HL-60 (cell line): ENCODE data around the gene TMEM247.

Experiments
- GABPA ChIP-seq: IDR thresholded peaks from 2 replicates; pipeline ENCODE4 v1.6.1; 2012; ENCODE audit warnings: low read depth
- POLR2AphosphoS5 ChIP-seq: IDR thresholded peaks from 2 replicates; pipeline ENCODE4 v1.6.1; 2012; ENCODE audit warnings: low read depth
- SPI1 ChIP-seq: IDR thresholded peaks from 2 replicates; pipeline ENCODE4 v1.6.1; 2012; ENCODE audit warnings: low read depth, mild to moderate bottlenecking, borderline replicate concordance
- TF ChIP-seq, protein P1 (sequence below): IDR thresholded peaks from one replicate; pipeline ENCODE4 v1.5.1; 2011; ENCODE audit warnings: low read length, control low read depth, inconsistent platforms; ENCODE audit not compliant: insufficient read depth
- TF ChIP-seq, protein P2 (sequence below): IDR thresholded peaks from 2 replicates; pipeline ENCODE4 v1.6.1; 2012; ENCODE audit warnings: low read depth; ENCODE audit not compliant: insufficient replicate concordance

DNA sequence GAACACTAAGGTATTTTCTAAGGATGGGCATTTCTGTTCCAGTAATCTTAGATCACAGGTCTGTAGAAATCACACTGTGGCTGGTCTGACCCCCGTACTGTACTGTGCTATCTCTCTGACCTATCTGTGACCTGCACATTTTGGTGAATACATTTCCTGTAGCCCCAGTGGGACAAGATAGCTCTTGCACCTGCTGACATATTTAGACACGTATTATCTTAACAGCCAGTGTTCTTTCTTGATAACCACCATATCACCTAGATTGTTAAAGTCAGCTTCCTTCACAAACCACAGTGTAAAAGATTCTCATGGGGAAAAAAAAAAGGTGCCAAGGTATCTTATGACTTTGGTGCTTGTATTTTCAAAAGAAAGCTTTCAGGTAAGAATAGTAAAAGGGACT, 39.8 kb upstream of the TMEM247 start:
- TF ChIP-seq, protein P1, sequence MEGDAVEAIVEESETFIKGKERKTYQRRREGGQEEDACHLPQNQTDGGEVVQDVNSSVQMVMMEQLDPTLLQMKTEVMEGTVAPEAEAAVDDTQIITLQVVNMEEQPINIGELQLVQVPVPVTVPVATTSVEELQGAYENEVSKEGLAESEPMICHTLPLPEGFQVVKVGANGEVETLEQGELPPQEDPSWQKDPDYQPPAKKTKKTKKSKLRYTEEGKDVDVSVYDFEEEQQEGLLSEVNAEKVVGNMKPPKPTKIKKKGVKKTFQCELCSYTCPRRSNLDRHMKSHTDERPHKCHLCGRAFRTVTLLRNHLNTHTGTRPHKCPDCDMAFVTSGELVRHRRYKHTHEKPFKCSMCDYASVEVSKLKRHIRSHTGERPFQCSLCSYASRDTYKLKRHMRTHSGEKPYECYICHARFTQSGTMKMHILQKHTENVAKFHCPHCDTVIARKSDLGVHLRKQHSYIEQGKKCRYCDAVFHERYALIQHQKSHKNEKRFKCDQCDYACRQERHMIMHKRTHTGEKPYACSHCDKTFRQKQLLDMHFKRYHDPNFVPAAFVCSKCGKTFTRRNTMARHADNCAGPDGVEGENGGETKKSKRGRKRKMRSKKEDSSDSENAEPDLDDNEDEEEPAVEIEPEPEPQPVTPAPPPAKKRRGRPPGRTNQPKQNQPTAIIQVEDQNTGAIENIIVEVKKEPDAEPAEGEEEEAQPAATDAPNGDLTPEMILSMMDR: no peak
- TF ChIP-seq, protein P2, sequence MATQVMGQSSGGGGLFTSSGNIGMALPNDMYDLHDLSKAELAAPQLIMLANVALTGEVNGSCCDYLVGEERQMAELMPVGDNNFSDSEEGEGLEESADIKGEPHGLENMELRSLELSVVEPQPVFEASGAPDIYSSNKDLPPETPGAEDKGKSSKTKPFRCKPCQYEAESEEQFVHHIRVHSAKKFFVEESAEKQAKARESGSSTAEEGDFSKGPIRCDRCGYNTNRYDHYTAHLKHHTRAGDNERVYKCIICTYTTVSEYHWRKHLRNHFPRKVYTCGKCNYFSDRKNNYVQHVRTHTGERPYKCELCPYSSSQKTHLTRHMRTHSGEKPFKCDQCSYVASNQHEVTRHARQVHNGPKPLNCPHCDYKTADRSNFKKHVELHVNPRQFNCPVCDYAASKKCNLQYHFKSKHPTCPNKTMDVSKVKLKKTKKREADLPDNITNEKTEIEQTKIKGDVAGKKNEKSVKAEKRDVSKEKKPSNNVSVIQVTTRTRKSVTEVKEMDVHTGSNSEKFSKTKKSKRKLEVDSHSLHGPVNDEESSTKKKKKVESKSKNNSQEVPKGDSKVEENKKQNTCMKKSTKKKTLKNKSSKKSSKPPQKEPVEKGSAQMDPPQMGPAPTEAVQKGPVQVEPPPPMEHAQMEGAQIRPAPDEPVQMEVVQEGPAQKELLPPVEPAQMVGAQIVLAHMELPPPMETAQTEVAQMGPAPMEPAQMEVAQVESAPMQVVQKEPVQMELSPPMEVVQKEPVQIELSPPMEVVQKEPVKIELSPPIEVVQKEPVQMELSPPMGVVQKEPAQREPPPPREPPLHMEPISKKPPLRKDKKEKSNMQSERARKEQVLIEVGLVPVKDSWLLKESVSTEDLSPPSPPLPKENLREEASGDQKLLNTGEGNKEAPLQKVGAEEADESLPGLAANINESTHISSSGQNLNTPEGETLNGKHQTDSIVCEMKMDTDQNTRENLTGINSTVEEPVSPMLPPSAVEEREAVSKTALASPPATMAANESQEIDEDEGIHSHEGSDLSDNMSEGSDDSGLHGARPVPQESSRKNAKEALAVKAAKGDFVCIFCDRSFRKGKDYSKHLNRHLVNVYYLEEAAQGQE: no peak
- TF ChIP-seq POLR2AphosphoS5 (peak; percentile 22; the same call in 1 of the 2 replicates), GABPA (no peak), SPI1 (no peak)
